ENCODE data around the gene FGB. TPM values are rescaled to one million over a fixed set of nuclear protein-coding genes. Genes with fewer than 3 reads are reported as not detected.

Gene FGB
- total and polyA plus RNA-seq, 12 donors = 1.2 TPM; not detected in 11

DNA sequence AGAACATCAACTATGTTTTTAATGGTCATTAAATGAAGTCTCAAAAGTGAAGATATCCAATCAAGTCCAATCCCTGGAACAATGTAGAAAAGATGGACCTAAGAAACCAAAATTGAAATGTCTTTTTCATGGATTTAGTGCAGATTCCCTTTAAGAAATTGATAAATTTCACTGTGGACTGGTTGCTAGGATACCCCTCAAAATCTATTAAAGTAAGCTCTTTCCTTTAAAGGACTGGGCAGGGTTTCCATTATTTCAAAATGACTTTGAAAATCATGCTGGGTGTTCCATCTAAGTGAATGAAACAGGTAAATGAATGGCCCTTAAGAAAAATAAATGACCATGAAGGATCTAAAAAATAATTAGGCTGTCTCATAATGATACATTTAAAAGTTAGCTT lies 41.2 kb upstream of the FGB start:
- H3K4me3 ChIP-seq = no peak overlapping the region
- DNase-seq (no peak), ATAC-seq (no peak)

DNA sequence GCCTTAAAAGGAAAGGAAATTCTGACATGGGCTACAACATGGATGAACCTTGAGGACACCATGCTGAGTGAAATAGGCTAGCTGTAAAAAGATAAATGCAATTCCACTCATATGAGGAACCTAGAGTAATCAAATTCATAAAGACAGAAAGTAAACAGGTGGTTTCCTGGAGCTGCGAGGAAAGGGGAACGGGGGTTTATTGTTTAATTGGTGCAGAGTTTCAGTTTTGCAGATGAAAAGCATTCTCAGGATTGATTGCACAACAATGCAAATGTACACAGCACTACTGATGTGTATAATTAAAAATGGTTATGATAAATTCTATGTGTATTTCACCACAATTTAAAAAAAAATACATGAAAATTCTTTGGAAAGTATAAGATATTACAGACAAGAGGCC lies 36.7 kb upstream of the FGB start:
- TF ChIP-seq, protein P1, sequence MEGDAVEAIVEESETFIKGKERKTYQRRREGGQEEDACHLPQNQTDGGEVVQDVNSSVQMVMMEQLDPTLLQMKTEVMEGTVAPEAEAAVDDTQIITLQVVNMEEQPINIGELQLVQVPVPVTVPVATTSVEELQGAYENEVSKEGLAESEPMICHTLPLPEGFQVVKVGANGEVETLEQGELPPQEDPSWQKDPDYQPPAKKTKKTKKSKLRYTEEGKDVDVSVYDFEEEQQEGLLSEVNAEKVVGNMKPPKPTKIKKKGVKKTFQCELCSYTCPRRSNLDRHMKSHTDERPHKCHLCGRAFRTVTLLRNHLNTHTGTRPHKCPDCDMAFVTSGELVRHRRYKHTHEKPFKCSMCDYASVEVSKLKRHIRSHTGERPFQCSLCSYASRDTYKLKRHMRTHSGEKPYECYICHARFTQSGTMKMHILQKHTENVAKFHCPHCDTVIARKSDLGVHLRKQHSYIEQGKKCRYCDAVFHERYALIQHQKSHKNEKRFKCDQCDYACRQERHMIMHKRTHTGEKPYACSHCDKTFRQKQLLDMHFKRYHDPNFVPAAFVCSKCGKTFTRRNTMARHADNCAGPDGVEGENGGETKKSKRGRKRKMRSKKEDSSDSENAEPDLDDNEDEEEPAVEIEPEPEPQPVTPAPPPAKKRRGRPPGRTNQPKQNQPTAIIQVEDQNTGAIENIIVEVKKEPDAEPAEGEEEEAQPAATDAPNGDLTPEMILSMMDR (IDR thresholded peaks at IDR 0.05) = no peak
- Histone ChIP-seq H3K27ac (no peak overlapping the region), H3K4me1 (peaks cover 0 to 4% (median 0%) of the 10 kb centered on the region in 9 donors), H3K36me3 (no peaks in the 10 kb centered on the region), H3K4me3 (no peak overlapping the region), H3K9me3 (no peaks in the 10 kb centered on the region), H3K27me3 (peaks cover 0 to 14% (median 5%) of the 10 kb centered on the region in 7 donors)
- no peak for DNase-seq
- WGBS, 2 donors = 61 to 74% methylated on average over 2 of the region's 2 CpGs
- no peak for ATAC-seq
- intact Hi-C loops (cut with DNase I) = no loop called here

More for the DNA sequence above, 41.2 kb upstream of the FGB start:
- H3K4me1 ChIP-seq = no peaks in the 10 kb centered on the region
- intact Hi-C loops (cut with DNase I) = no loop called here
- H3K36me3 ChIP-seq = no peaks in the 10 kb centered on the region
- H3K27me3 ChIP-seq = peaks cover 0 to 10% (median 5%) of the 10 kb centered on the region in 7 donors
- TF ChIP-seq, protein P1 (IDR thresholded peaks at IDR 0.05) = no peak
- H3K27ac ChIP-seq = no peak overlapping the region
- no peaks in the 10 kb centered on the region for H3K9me3 ChIP-seq

DNA sequence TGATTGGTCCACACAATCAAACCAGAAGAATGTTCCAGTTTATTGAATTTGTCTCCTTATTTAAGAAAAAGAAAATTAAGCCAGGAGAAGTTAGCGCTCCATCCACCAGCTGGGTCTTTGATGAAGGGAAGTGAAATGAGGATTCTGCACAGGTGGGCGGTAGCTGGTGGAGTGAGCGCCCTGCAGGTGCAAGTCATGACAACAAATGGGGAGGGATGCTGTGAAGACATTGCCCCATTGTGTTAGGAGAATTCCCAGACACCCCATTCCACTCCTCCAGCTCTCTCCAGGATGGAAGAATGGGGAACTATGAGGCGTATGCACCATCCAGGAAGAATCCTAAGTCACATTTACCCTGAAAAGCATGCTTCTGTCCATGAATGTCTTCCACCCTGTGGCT lies 35.5 kb upstream of the FGB start:
- TF ChIP-seq, protein P1 (IDR thresholded peaks at IDR 0.05) = no peak
- ATAC-seq = no peak
- 82 to 87% methylated on average over 4 of the region's 4 CpGs for WGBS, 2 donors
- no peaks in the 10 kb centered on the region for H3K36me3 ChIP-seq
- no peak for DNase-seq
- H3K27ac ChIP-seq = no peak overlapping the region
- peaks cover 0 to 4% (median 0%) of the 10 kb centered on the region in 9 donors for H3K4me1 ChIP-seq
- H3K9me3 ChIP-seq = no peaks in the 10 kb centered on the region
- H3K27me3 ChIP-seq = peaks cover 0 to 14% (median 5%) of the 10 kb centered on the region in 7 donors
- intact Hi-C loops (cut with DNase I) = no loop called here
- no peak overlapping the region for H3K4me3 ChIP-seq

DNA sequence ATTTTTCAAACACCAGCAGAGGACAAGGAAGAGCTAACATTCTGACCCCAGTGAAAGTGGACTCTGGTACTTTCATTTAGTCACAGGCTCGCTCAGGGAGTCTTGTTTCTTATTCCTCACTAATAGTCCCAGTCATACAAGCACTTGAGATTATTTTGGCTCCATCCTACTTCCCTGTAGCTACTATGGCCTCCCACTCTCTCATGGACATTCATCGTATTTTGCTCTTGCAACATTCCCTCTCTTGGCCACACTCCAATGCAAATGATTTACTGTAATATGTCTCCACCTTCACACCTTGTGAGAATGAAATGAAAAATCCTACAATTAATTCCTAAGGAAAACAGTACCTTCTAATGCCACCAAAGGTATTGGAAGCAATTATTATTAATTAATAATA lies 33.9 kb upstream of the FGB start:
- DNase-seq (no peak), ATAC-seq (no peak)
- H3K27me3 ChIP-seq = peaks cover 0 to 9% (median 0%) of the 10 kb centered on the region in 7 donors
- H3K27ac ChIP-seq = no peak overlapping the region
- no peaks in the 10 kb centered on the region for H3K36me3 ChIP-seq
- intact Hi-C loops (cut with DNase I) = no loop called here
- H3K4me3 ChIP-seq = no peak overlapping the region
- TF ChIP-seq, protein P1 (IDR thresholded peaks at IDR 0.05) = no peak
- H3K9me3 ChIP-seq = no peaks in the 10 kb centered on the region
- 52 to 65% methylated on average over 2 of the region's 2 CpGs for WGBS, 2 donors
- peaks cover 0 to 4% (median 0%) of the 10 kb centered on the region in 9 donors for H3K4me1 ChIP-seq
